GM21576 (cell line): ENCODE measurements around the gene PSMA8.
A peak's percentile ranks its signal among the peaks of the same experiment; 100 is the strongest.
"Not testable (repeated sequence)": the region's sequence is repeated elsewhere in the genome, so short reads cannot be mapped to it uniquely, and the experiment has no call there.

Experiments
- ATAC-seq: cut with Tn5 transposase; IDR thresholded peaks from one replicate; pipeline ENCODE4 v1.9.1; 2021; ENCODE audit warnings: mild to moderate bottlenecking, moderate library complexity; ENCODE audit not compliant: unreplicated experiment

Gene PSMA8

GRCh38 chr18:26133652-26134051, at the start of gene PSMA8:
TSS of gene PSMA8 (plus strand) at chr18:26133869. CDS start at chr18:26133966, 97 bp downstream.
- ATAC-seq = no peak

GRCh38 chr18:26085056-26085455, 48.6 kb upstream of the PSMA8 start:
- no peak for ATAC-seq

GRCh38 chr18:26086959-26087358, 46.7 kb upstream of the PSMA8 start:
- no peak for ATAC-seq

- ATAC-seq = no peak
Measured at GRCh38 chr18:26088487-26088886, 45.2 kb upstream of the PSMA8 start.

GRCh38 chr18:26089293-26090129, 44.2 kb upstream of the PSMA8 start:
- peak; percentile 3 for ATAC-seq

- peak; percentile 78 for ATAC-seq
Measured at GRCh38 chr18:26090130-26091046, 43.3 kb upstream of the PSMA8 start, which contains the start of gene SS18. TSS of gene SS18 (minus strand) at chr18:26090613. CDS start at chr18:26090569, 44 bp downstream.

- peak; percentile 33 for ATAC-seq
Measured at GRCh38 chr18:26091047-26091630, 42.5 kb upstream of the PSMA8 start.

- no peak for ATAC-seq
Measured at GRCh38 chr18:26096852-26097251, 36.8 kb upstream of the PSMA8 start.

GRCh38 chr18:26097563-26097962, 36.1 kb upstream of the PSMA8 start:
- ATAC-seq = no peak

- ATAC-seq = no peak
Measured at GRCh38 chr18:26103579-26103978, 30.1 kb upstream of the PSMA8 start.

GRCh38 chr18:26104035-26104434, 29.6 kb upstream of the PSMA8 start:
- ATAC-seq = no peak

- ATAC-seq = no peak
Measured at GRCh38 chr18:26119246-26119645, 14.4 kb upstream of the PSMA8 start.

GRCh38 chr18:26121476-26121875, 12.2 kb upstream of the PSMA8 start:
- no peak for ATAC-seq

- ATAC-seq = not testable (repeated sequence)
Measured at GRCh38 chr18:26121994-26122393, 11.7 kb upstream of the PSMA8 start.

- ATAC-seq = no peak
Measured at GRCh38 chr18:26127786-26128185, 5.9 kb upstream of the PSMA8 start.

GRCh38 chr18:26128192-26128591, 5.5 kb upstream of the PSMA8 start:
- ATAC-seq = not testable (repeated sequence)

- ATAC-seq = no peak
Measured at GRCh38 chr18:26134107-26134506, 438 bp downstream of the PSMA8 start.

- no peak for ATAC-seq
Measured at GRCh38 chr18:26135548-26135947, 1.9 kb downstream of the PSMA8 start.

- no peak for ATAC-seq
Measured at GRCh38 chr18:26157326-26157725, 23.7 kb downstream of the PSMA8 start.

- ATAC-seq = no peak
Measured at GRCh38 chr18:26159353-26159752, 25.7 kb downstream of the PSMA8 start.

- ATAC-seq = no peak
Measured at GRCh38 chr18:26164571-26164970, 30.9 kb downstream of the PSMA8 start.
